Kidney epithelial cell (primary cell): ENCODE measurements around the gene ZNF18. TPM values are rescaled to one million over a fixed set of nuclear protein-coding genes. Genes with fewer than 3 reads are reported as not detected.

Experiments
- DNase-seq: peaks from one replicate; pipeline ENCODE4 v3.0.0-alpha.2; 2010; ENCODE audit warnings: low read depth
- H3K27me3 ChIP-seq: 2 replicates; pipeline ENCODE4 v1.6.0; 2011; ENCODE audit warnings: low read length; ENCODE audit not compliant: control insufficient read depth, insufficient read depth
- H3K36me3 ChIP-seq: 2 replicates; pipeline ENCODE4 v1.5.1; 2011; ENCODE audit warnings: low read length; ENCODE audit not compliant: control insufficient read depth, insufficient read depth
- H3K4me3 ChIP-seq: 2 replicates; pipeline ENCODE4 v1.5.1; 2011; ENCODE audit warnings: low read depth, mild to moderate bottlenecking, control low read depth, low read length
- total RNA-seq: library from RNA; depleted of rRNA; stranded (reverse); fragments of >200 nt; gene quantifications from 2 replicates; pipeline ENCODE4 v1.2.3, GENCODE V29; 2015
- TF ChIP-seq, protein P1 (sequence below): IDR thresholded peaks from 2 replicates; pipeline ENCODE4 v1.5.1; 2011; ENCODE audit warnings: mild to moderate bottlenecking, moderate library complexity, low read length, control low read depth, inconsistent platforms; ENCODE audit not compliant: insufficient read depth, poor library complexity, severe bottlenecking

Gene ZNF18, protein sequence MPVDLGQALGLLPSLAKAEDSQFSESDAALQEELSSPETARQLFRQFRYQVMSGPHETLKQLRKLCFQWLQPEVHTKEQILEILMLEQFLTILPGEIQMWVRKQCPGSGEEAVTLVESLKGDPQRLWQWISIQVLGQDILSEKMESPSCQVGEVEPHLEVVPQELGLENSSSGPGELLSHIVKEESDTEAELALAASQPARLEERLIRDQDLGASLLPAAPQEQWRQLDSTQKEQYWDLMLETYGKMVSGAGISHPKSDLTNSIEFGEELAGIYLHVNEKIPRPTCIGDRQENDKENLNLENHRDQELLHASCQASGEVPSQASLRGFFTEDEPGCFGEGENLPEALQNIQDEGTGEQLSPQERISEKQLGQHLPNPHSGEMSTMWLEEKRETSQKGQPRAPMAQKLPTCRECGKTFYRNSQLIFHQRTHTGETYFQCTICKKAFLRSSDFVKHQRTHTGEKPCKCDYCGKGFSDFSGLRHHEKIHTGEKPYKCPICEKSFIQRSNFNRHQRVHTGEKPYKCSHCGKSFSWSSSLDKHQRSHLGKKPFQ
- 7.5 and 10.4 TPM in 2 replicates for total RNA-seq

DNA sequence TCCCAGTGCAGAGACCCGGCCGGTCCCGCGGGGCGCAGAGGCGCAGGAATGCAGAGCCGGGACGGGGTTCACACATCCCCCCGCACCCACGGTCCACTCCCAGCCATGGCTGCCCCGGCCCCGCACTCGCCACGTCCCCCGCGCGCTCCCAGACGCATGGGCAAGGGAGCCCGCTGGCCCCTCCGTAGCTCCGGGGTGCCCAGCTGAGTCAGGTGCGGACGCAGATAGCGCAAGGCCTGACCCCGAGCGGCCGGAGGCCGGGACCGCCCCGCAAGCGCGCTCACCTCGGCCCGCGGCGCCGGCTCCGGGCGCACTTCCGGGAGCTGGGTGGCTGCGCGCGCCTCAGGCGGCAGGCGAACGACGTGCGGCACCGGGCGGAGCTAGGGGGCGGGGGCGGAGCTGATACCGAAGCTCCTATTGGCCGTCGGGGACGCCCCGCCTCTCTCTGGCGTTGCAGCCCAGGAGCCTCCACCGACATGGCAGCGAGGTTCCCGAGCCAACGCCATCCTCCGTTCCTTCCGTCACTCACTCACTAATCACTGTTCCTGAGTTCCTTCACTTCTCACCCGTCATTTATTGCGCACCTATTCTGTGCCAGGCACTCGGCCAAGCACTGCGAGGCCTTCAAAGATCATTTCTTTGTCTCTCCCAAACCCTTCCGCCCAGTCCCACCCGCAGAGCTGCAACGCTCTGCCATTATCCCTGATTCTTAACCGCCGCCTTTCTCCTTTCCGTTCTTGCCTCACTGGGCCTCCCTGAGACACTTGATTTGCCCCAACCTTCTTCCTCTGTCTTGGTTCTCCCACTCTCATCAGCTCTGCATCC is at the start of gene ZNF18:
ZNF18 (minus strand) TSS at position 329 of the 825 bp plus-strand sequence. CDS start 4,646 bp downstream, outside the sequence.
- peak; percentile 77 for DNase-seq
- TF ChIP-seq, protein P1, sequence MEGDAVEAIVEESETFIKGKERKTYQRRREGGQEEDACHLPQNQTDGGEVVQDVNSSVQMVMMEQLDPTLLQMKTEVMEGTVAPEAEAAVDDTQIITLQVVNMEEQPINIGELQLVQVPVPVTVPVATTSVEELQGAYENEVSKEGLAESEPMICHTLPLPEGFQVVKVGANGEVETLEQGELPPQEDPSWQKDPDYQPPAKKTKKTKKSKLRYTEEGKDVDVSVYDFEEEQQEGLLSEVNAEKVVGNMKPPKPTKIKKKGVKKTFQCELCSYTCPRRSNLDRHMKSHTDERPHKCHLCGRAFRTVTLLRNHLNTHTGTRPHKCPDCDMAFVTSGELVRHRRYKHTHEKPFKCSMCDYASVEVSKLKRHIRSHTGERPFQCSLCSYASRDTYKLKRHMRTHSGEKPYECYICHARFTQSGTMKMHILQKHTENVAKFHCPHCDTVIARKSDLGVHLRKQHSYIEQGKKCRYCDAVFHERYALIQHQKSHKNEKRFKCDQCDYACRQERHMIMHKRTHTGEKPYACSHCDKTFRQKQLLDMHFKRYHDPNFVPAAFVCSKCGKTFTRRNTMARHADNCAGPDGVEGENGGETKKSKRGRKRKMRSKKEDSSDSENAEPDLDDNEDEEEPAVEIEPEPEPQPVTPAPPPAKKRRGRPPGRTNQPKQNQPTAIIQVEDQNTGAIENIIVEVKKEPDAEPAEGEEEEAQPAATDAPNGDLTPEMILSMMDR = no peak
- H3K36me3 ChIP-seq = no peaks in the 10 kb centered on the region
- no peaks in the 10 kb centered on the region for H3K27me3 ChIP-seq
- peak within 1 kb of the TSS; percentile 68 for H3K4me3 ChIP-seq

DNA sequence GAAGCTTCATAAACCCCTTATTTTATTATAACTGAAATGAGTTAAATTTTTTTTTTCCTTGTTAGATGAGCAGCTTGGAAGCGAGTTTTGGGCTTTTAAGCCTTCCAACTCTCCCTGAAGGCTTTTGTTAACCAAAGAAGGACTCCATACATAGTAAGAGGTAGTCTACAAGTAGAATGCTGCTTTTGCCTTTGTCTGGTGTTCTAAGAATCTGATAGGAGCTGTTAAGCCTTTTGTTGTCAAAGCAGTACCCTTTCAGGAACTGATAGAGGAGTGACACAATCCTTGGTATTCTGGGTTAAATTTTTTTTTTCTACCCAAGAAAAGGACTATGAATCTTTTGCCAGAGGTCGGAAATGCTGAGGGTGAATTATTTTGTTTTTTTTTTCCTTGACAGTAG is 49.5 kb upstream of the ZNF18 start:
- TF ChIP-seq, protein P1 = no peak
- Histone ChIP-seq H3K27me3 (no peaks in the 10 kb centered on the region), H3K36me3 (no peaks in the 10 kb centered on the region), H3K4me3 (no peak overlapping the region)
- no peak for DNase-seq

DNA sequence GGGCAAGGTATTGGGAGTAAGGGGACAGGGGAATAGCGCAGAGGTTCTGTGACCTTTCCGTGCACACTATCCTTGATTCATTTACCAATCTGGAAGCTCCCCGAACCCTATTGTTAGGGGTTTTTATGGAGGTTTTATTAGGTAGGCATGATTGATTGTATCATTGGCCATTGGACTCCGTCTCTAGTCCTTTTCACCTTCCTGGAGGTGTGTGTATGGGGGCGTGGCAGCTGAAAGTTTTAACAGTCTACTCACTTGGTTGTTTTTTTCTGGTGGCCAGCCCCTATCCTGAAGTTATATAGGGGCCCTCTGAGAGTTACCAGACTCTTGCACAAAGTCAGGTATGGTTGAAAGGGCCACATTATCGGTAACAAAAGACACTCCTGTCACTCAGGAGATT is 46.4 kb upstream of the ZNF18 start:
- Histone ChIP-seq H3K36me3 (no peaks in the 10 kb centered on the region), H3K4me3 (no peak overlapping the region), H3K27me3 (no peaks in the 10 kb centered on the region)
- TF ChIP-seq, protein P1 = no peak
- no peak for DNase-seq

DNA sequence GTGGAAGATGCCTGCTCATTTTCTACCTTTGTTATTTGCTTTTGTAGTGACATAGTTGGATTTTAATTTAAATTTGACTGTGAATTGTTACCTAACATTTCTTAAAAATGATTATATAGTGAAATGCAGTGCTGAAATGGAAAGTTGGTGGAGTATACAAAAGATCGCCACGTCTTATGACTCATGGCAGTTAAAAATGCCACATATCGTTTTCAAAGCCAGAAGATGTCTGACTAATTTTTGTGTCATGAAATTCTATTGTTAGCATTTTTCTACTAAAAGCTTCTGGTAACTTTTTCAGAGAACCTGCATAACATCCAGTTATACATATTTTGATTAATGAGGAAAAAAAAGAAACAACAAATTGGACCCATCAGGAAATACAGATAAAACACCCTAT is 44.0 kb upstream of the ZNF18 start:
- H3K4me3 ChIP-seq = no peak overlapping the region
- peak; percentile 41 for DNase-seq
- TF ChIP-seq, protein P1 = no peak

DNA sequence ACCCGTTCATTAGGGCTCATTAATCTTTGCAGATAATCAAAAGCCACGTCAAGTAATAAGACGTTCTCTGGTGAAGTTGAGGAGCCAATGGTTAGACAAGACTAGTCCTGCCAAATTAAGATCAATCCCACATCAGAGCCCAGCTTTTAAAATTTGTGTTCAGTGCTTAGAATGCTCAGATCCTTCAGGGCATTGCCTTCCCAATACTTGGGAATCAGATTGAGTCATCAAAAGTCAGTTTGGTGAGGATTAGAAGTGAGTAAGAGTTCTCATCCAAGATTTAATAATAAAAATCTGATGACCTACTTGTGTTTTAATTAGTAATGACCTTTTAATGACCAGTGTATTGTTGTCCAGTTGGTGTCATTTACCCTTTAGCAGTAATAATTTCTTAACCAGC is 43.2 kb upstream of the ZNF18 start:
- TF ChIP-seq, protein P1 = no peak
- H3K4me3 ChIP-seq = no peak overlapping the region
- H3K36me3 ChIP-seq = no peaks in the 10 kb centered on the region
- DNase-seq = no peak
- no peaks in the 10 kb centered on the region for H3K27me3 ChIP-seq

More for the DNA sequence above, 44.0 kb upstream of the ZNF18 start:
- Histone ChIP-seq H3K27me3 (no peaks in the 10 kb centered on the region), H3K36me3 (no peaks in the 10 kb centered on the region)
